Measurements from ENCODE around the gene HCN2. TPM values are rescaled to one million over a fixed set of nuclear protein-coding genes. Genes with fewer than 3 reads are reported as not detected.

The HCN2 gene
- total and polyA plus RNA-seq, 2 of the 8 experiments (the other 6 are each of a cell fraction or from before 2014, with no cell fraction given): 1.0 to 4.0 TPM

GRCh38 chr19:663682-664117 lies 74.0 kb downstream of the HCN2 start:
- CTCF ChIA-PET (ENCODE audit: partially characterized antibody): interaction anchor here (0.7 to 1.2 kb wide), 5 partner anchors 45 to 78 kb away, joined by 3 to 5 read pairs (median 3); partner anchors contain the start of gene PALM
- Histone ChIP-seq H4K5ac (ENCODE audit: insufficient read length, low read depth, low read length) (no peak overlapping the region), H3K4me3 (ENCODE audit: extremely low read depth in 1 of 4, insufficient read depth in 2 of 4, low read depth in 3 of 4, low read length in 4 of 4) (peak overlapping the region in 3 of 4 experiments; percentile 3 to 99 (median 34); a peak in 5 of 8 replicates), H3K23me2 (ENCODE audit: low read depth, low read length) (peaks cover 3% of the 10 kb centered on the region; the same call in 1 of the 2 replicates), H4K8ac (ENCODE audit: extremely low read depth, insufficient read depth, low read length) (0 out of 2 replicates have a peak overlapping the region, but pooled peaks have one; percentile 93), H4K91ac (replicated peaks; ENCODE audit: insufficient read length, low read length) (peak overlapping the region; percentile 55), H3K79me1 (ENCODE audit: low read depth, low read length) (no peaks in the 10 kb centered on the region; the same call in 1 of the 2 replicates), H3K18ac (ENCODE audit: extremely low read depth, low read length) (no peak overlapping the region), H3K23ac (ENCODE audit: insufficient read length) (no peak overlapping the region), H2AK5ac (ENCODE audit: low read depth, low read length) (peak overlapping the region; percentile 60; the same call in 1 of the 2 replicates), H2BK12ac (ENCODE audit: low read depth, low read length) (0 out of 2 replicates have a peak overlapping the region, but pooled peaks have one; percentile 1), H3K14ac (ENCODE audit: insufficient read length) (no peak overlapping the region), H2BK15ac (ENCODE audit: low read length) (peak overlapping the region; percentile 19; the same call in 1 of the 2 replicates), H3K56ac (replicated peaks; ENCODE audit: insufficient read length, low read depth, low read length) (no peak overlapping the region), H3K9me3 (ENCODE audit: insufficient read depth in 2 of 2, low read depth in 1 of 2, low read length in 1 of 2) (peaks cover 5 to 6% of the 10 kb centered on the region in 2 experiments; a peak in 2 of 4 replicates), H2BK20ac (ENCODE audit: low read length) (no peak overlapping the region), H2AFZ (ENCODE audit: low read length) (peak overlapping the region; percentile 1; the same call in 1 of the 2 replicates), H3K4me1 (replicated peaks in 1 of 4; ENCODE audit: control insufficient read depth in 3 of 4, insufficient read depth in 4 of 4, low read length in 3 of 4) (peaks cover 0 to 12% (median 6%) of the 10 kb centered on the region in 4 experiments; a peak in 5 of 7 replicates), H3K4me2 (ENCODE audit: insufficient read depth in 1 of 2, low read depth in 2 of 2, low read length in 2 of 2) (peak overlapping the region; percentile 65 to 80), H3K36me3 (ENCODE audit: control insufficient read depth in 2 of 4, insufficient read depth in 4 of 4, low read length in 3 of 4) (no peaks in the 10 kb centered on the region), H2BK5ac (ENCODE audit: low read depth, low read length) (peak overlapping the region; percentile 61; the same call in 1 of the 2 replicates), H4K20me1 (replicated peaks in 1 of 2; ENCODE audit: control insufficient read depth in 1 of 2, insufficient read depth in 2 of 2, low read length in 2 of 2) (peaks cover 25 to 27% of the 10 kb centered on the region in 2 experiments), H3K27me3 (replicated peaks in 1 of 4; ENCODE audit: control insufficient read depth in 3 of 4, extremely low read depth in 1 of 4, insufficient read depth in 3 of 4, low read length in 3 of 4) (peaks cover 0 to 6% (median 2%) of the 10 kb centered on the region in 4 experiments; a peak in 1 of 7 replicates), H3K27ac (ENCODE audit: low read depth, low read length) (no peak overlapping the region), H3K9ac (replicated peaks in 1 of 4; ENCODE audit: extremely low read depth in 1 of 4, low read depth in 3 of 4, low read length in 3 of 4) (no peak overlapping the region), H3K79me2 (ENCODE audit: control insufficient read depth in 1 of 2, insufficient read depth in 2 of 2, low read length in 2 of 2) (peaks cover 41 to 42% of the 10 kb centered on the region in 2 experiments), H3K4ac (replicated peaks; ENCODE audit: insufficient read length, low read depth, low read length) (no peak overlapping the region), H2BK120ac (replicated peaks; ENCODE audit: low read depth, low read length) (no peak overlapping the region)
- POLR2A ChIA-PET (ENCODE audit: partially characterized antibody): interaction anchor here (0.8 to 1.6 kb wide), 11 partner anchors 12 to 134 kb away, joined by 3 to 10 read pairs (median 4); no protein-coding TSS in a partner anchor
- FAIRE-seq (no peak), DNase-seq (ENCODE audit: low read depth in 1 of 2, low spot score in 2 of 2) (no peak)
- 77% methylated on average over 15 of the region's 18 CpGs; no CpG with 5 or more reads in 1 of the 2 experiments for WGBS, 2 experiments (ENCODE audit: extremely low coverage in 1 of 2, insufficient coverage in 1 of 2, insufficient read length in 1 of 2, insufficient replicate concordance in 2 of 2, low coverage in 1 of 2, low lambda C conversion rate in 2 of 2, missing lambda C conversion rate in 1 of 2)
- no peak for TF ChIP-seq SP1 (IDR thresholded peaks at IDR 0.05; ENCODE audit: low read depth, low read length)
- no peak for TF ChIP-seq ATF3 (IDR thresholded peaks at IDR 0.05; ENCODE audit: insufficient read depth, low read depth, low read length)
- TF ChIP-seq RAD21 (IDR thresholded peaks at IDR 0.05 in 1 of 2, conservative IDR thresholded peaks at IDR 0.05 in 1 of 2; ENCODE audit: low read depth in 2 of 2, low read length in 2 of 2): no peak
- no peak for TF ChIP-seq CHD2 (IDR thresholded peaks at IDR 0.05; ENCODE audit: low read length)
- no peak for TF ChIP-seq HDAC2 (IDR thresholded peaks at IDR 0.05; ENCODE audit: borderline replicate concordance in 1 of 2, low read depth in 2 of 2, low read length in 2 of 2)
- no peak for TF ChIP-seq JUND (IDR thresholded peaks at IDR 0.05; ENCODE audit: low read length)
- no peak for TF ChIP-seq GTF2F1 (IDR thresholded peaks at IDR 0.05; ENCODE audit: borderline replicate concordance, low read depth, low read length)
- TF ChIP-seq SAP30 (IDR thresholded peaks at IDR 0.05; ENCODE audit: insufficient read depth, insufficient replicate concordance, low read length): no peak
